ENCODE measurements around the gene LEF1.

DNA sequence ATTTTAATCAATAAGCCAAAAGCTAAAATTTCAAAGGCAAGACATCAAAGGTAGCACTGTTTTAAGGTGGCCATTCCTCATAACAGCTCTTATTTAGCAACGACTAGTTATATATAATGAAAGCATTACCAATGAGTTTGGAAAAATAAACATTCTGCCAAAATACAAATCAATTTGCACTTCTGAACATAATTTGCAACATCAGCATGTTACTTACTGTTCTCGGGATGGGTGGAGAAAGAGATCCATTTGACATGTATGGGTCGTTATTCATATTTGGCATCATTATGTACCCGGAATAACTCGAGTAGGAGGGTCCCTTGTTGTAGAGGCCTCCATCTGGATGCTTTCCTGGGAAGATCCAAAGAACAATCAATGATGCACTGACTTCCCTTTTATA, 5.4 kb downstream of the LEF1 start:
- no peak for TF ChIP-seq POLR2A (IDR thresholded peaks at IDR 0.05)
- TF ChIP-seq POLR2AphosphoS5 (IDR thresholded peaks at IDR 0.05; ENCODE audit: insufficient read depth in 1 of 2, low read depth in 1 of 2): no peak
